HG02943 (cell line): ENCODE data around the gene ZNF296.

ENCODE experiments used
- ATAC-seq: cut with Tn5 transposase; IDR thresholded peaks from one replicate; pipeline ENCODE4 v1.9.1; 2021; ENCODE audit warnings: mild to moderate bottlenecking, low read depth, moderate library complexity; ENCODE audit not compliant: unreplicated experiment

Gene ZNF296

GRCh38 chr19:45063851-45064801, 12.2 kb downstream of the ZNF296 start:
- no peak for ATAC-seq

GRCh38 chr19:45061965-45062364, 14.3 kb downstream of the ZNF296 start:
- no peak for ATAC-seq

GRCh38 chr19:45059258-45059965, 16.9 kb downstream of the ZNF296 start:
- ATAC-seq, result no peak

GRCh38 chr19:45058622-45059159, 17.6 kb downstream of the ZNF296 start:
- ATAC-seq, result no peak

- no peak for ATAC-seq
Observed at GRCh38 chr19:45057444-45057843, 18.8 kb downstream of the ZNF296 start.

- ATAC-seq, result no peak
Observed at GRCh38 chr19:45056831-45057230, 19.4 kb downstream of the ZNF296 start.

GRCh38 chr19:45051929-45052579, 24.2 kb downstream of the ZNF296 start:
- no peak for ATAC-seq

- no peak for ATAC-seq
Observed at GRCh38 chr19:45050036-45050435, 26.2 kb downstream of the ZNF296 start.

GRCh38 chr19:45049073-45049736, 27.1 kb downstream of the ZNF296 start:
- ATAC-seq, result no peak

GRCh38 chr19:45047188-45047797, 29.0 kb downstream of the ZNF296 start:
- no peak for ATAC-seq

- no peak for ATAC-seq
Observed at GRCh38 chr19:45046355-45046754, 29.9 kb downstream of the ZNF296 start.

- no peak for ATAC-seq
Observed at GRCh38 chr19:45045671-45046353, 30.5 kb downstream of the ZNF296 start.

- no peak for ATAC-seq
Observed at GRCh38 chr19:45041125-45041524, 35.2 kb downstream of the ZNF296 start.

- ATAC-seq, result no peak
Observed at GRCh38 chr19:45040059-45040771, 36.1 kb downstream of the ZNF296 start.

GRCh38 chr19:45038931-45039893, 37.1 kb downstream of the ZNF296 start, which contains the start of gene CLASRP:
Gene CLASRP, plus strand, starts transcription at chr19:45039045. Its CDS starts 1,168 bp downstream, at chr19:45040213.
- ATAC-seq, result peak; percentile 76

- no peak for ATAC-seq
Observed at GRCh38 chr19:45037393-45038169, 38.7 kb downstream of the ZNF296 start.

- no peak for ATAC-seq
Observed at GRCh38 chr19:45035755-45036154, 40.5 kb downstream of the ZNF296 start.
